ENCODE data around the gene RAX. TPM values are rescaled to one million over a fixed set of nuclear protein-coding genes. Genes with fewer than 3 reads are reported as not detected.
A peak's percentile ranks its signal among the peaks of the same experiment; 100 is the strongest.

RAX gene
- total and polyA plus RNA-seq, 2 of the 8 experiments (the other 6 are each of a cell fraction or from before 2014, with no cell fraction given), result 0.12 to 0.52 TPM

- Histone ChIP-seq H3K4me3 (ENCODE audit: extremely low read depth in 1 of 4, insufficient read depth in 2 of 4, low read depth in 3 of 4, low read length in 4 of 4) (peak overlapping the region in 2 of 4 experiments; percentile 23 to 60; a peak in 2 of 8 replicates), H3K23ac (ENCODE audit: insufficient read length) (no peak overlapping the region), H4K8ac (ENCODE audit: extremely low read depth, insufficient read depth, low read length) (no peak overlapping the region), H2AK5ac (ENCODE audit: low read depth, low read length) (no peak overlapping the region), H2BK5ac (ENCODE audit: low read depth, low read length) (no peak overlapping the region), H3K4ac (replicated peaks; ENCODE audit: insufficient read length, low read depth, low read length) (no peak overlapping the region), H2BK12ac (ENCODE audit: low read depth, low read length) (no peak overlapping the region), H3K36me3 (ENCODE audit: control insufficient read depth in 2 of 4, insufficient read depth in 4 of 4, low read length in 3 of 4) (no peaks in the 10 kb centered on the region; a peak in 1 of 8 replicates), H4K20me1 (replicated peaks in 1 of 2; ENCODE audit: control insufficient read depth in 1 of 2, insufficient read depth in 2 of 2, low read length in 2 of 2) (peaks cover 5 to 19% of the 10 kb centered on the region in 2 experiments), H2AFZ (ENCODE audit: low read length) (no peak overlapping the region), H2BK120ac (replicated peaks; ENCODE audit: low read depth, low read length) (no peak overlapping the region), H3K79me1 (ENCODE audit: low read depth, low read length) (no peaks in the 10 kb centered on the region), H3K27ac (ENCODE audit: low read depth, low read length) (no peak overlapping the region), H2BK20ac (ENCODE audit: low read length) (no peak overlapping the region), H3K9ac (replicated peaks in 1 of 4; ENCODE audit: extremely low read depth in 1 of 4, low read depth in 3 of 4, low read length in 3 of 4) (no peak overlapping the region), H3K14ac (ENCODE audit: insufficient read length) (no peak overlapping the region), H3K79me2 (ENCODE audit: control insufficient read depth in 1 of 2, insufficient read depth in 2 of 2, low read length in 2 of 2) (no peaks in the 10 kb centered on the region), H4K5ac (ENCODE audit: insufficient read length, low read depth, low read length) (no peak overlapping the region), H3K23me2 (ENCODE audit: low read depth, low read length) (peaks cover 10% of the 10 kb centered on the region; the same call in 1 of the 2 replicates), H3K56ac (replicated peaks; ENCODE audit: insufficient read length, low read depth, low read length) (no peak overlapping the region), H3K9me3 (ENCODE audit: insufficient read depth in 2 of 2, low read depth in 1 of 2, low read length in 1 of 2) (no peaks in the 10 kb centered on the region), H4K91ac (replicated peaks; ENCODE audit: insufficient read length, low read length) (no peak overlapping the region), H3K27me3 (replicated peaks in 1 of 4; ENCODE audit: control insufficient read depth in 3 of 4, extremely low read depth in 1 of 4, insufficient read depth in 3 of 4, low read length in 3 of 4) (peaks cover 70 to 85% (median 82%) of the 10 kb centered on the region in 4 experiments), H3K4me1 (replicated peaks in 1 of 4; ENCODE audit: control insufficient read depth in 3 of 4, insufficient read depth in 4 of 4, low read length in 3 of 4) (peaks cover 0 to 40% (median 23%) of the 10 kb centered on the region in 4 experiments; a peak in 6 of 7 replicates), H2BK15ac (ENCODE audit: low read length) (no peak overlapping the region), H3K4me2 (ENCODE audit: insufficient read depth in 1 of 2, low read depth in 2 of 2, low read length in 2 of 2) (peak overlapping the region; percentile 77 to 88), H3K18ac (ENCODE audit: extremely low read depth, low read length) (no peak overlapping the region)
- no peak for DNase-seq (ENCODE audit: low read depth in 1 of 2, low spot score in 2 of 2)
- POLR2A ChIA-PET (ENCODE audit: partially characterized antibody), result interaction anchor here (0.8 to 2.3 kb wide), 3 partner anchors 9 to 60 kb away, joined by 3 to 11 read pairs (median 3); no protein-coding TSS in a partner anchor
- CTCF ChIA-PET (ENCODE audit: partially characterized antibody), result interaction anchor here (0.6 to 15.5 kb wide), 7 partner anchors 8 to 137 kb away, joined by 3 to 129 read pairs (median 25); partner anchors contain the start of genes GRP and RAX
- WGBS, 2 experiments (ENCODE audit: extremely low coverage in 1 of 2, insufficient coverage in 1 of 2, insufficient read length in 1 of 2, insufficient replicate concordance in 2 of 2, low coverage in 1 of 2, low lambda C conversion rate in 2 of 2, missing lambda C conversion rate in 1 of 2), result 17% methylated on average over 12 of the region's 12 CpGs; no CpG with 5 or more reads in 1 of the 2 experiments
- TF ChIP-seq KDM4A (IDR thresholded peaks at IDR 0.05; ENCODE audit: low read depth, low read length, severe bottlenecking) (no peak), RNF2 (IDR thresholded peaks at IDR 0.05; ENCODE audit: borderline replicate concordance, low read depth, low read length, missing control alignments, poor library complexity, severe bottlenecking) (peak; percentile 3), SUZ12 (IDR thresholded peaks at IDR 0.05; ENCODE audit: low read length) (peak; percentile 4; the same call in 1 of the 2 replicates)
- no peak for FAIRE-seq
Measured at GRCh38 chr18:59265974-59266369, 7.3 kb downstream of the RAX start.
